ENCODE measurements around the gene MPHOSPH9. TPM values are rescaled to one million over a fixed set of nuclear protein-coding genes. Genes with fewer than 3 reads are reported as not detected.

MPHOSPH9 gene
- total and polyA plus RNA-seq, 2 of the 4 experiments (the other 2 are of a cell fraction), result 7.6 to 17.0 TPM

DNA sequence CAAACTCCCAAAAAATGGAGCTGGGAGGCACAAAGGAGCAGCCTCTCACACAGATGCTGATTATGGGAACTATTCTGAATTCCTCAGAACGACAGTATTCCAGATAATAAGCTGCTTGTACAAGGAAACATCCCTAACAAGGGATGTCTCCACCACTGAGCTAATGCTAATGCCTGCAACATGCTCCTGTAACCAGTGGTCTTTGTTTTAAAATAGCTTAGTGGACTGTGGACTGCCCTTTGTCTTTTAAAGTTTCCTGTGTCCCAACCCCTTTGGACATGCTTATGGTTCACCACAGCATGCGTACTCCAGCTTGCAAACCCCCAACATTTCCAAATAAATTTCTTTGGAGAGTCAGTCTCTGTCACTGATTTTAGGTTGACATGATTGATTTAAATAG, 65.6 kb downstream of the MPHOSPH9 start:
- Histone ChIP-seq H2BK15ac (ENCODE audit: low read depth, low read length) (no peak overlapping the region), H3K27ac (ENCODE audit: insufficient read depth, low read length) (no peak overlapping the region), H4K8ac (ENCODE audit: low read depth in 2 of 2, low read length in 2 of 2) (no peak overlapping the region), H2BK20ac (ENCODE audit: low read depth, low read length) (no peak overlapping the region), H2BK5ac (ENCODE audit: low read depth, low read length, poor library complexity, severe bottlenecking) (no peak overlapping the region), H2AFZ (replicated peaks; ENCODE audit: low read length, poor library complexity) (no peak overlapping the region), H3K9me3 (ENCODE audit: control insufficient read depth, insufficient read depth, low read length) (no peaks in the 10 kb centered on the region), H3K9me1 (ENCODE audit: insufficient read depth, low read length) (peaks cover 3% of the 10 kb centered on the region; the same call in 1 of the 2 replicates), H3K79me1 (ENCODE audit: low read depth in 1 of 2, low read length in 2 of 2) (0 out of 4 replicates have a peak, but pooled peaks cover 0 to 4% of the 10 kb centered on the region in 2 experiments), H3K56ac (ENCODE audit: extremely low read depth, insufficient read depth, low read length) (no peak overlapping the region), H3K4ac (ENCODE audit: low read depth, low read length) (no peak overlapping the region), H3K4me2 (ENCODE audit: low read depth, low read length) (no peak overlapping the region), H3K36me3 (ENCODE audit: control insufficient read depth, insufficient read depth, low read length) (peaks cover 11% of the 10 kb centered on the region), H3K4me1 (ENCODE audit: control insufficient read depth, insufficient read depth, low read length) (no peaks in the 10 kb centered on the region), H4K20me1 (ENCODE audit: insufficient read depth, low read length) (no peaks in the 10 kb centered on the region), H3K9ac (ENCODE audit: low read depth, low read length) (no peak overlapping the region), H4K5ac (ENCODE audit: low read depth, low read length) (no peak overlapping the region), H3K18ac (ENCODE audit: low read depth, low read length) (no peak overlapping the region), H3K27me3 (ENCODE audit: control insufficient read depth, insufficient read depth, low read length) (no peaks in the 10 kb centered on the region), H4K91ac (ENCODE audit: insufficient read depth, low read depth, low read length) (no peak overlapping the region), H2AK5ac (ENCODE audit: low read depth, low read length) (no peak overlapping the region), H2BK120ac (ENCODE audit: low read depth, low read length) (no peak overlapping the region), H2AK9ac (replicated peaks; ENCODE audit: low read depth, low read length, poor library complexity) (no peak overlapping the region), H3K23ac (ENCODE audit: low read depth, low read length) (no peak overlapping the region), H3K14ac (replicated peaks; ENCODE audit: low read depth, low read length) (no peak overlapping the region), H3K4me3 (ENCODE audit: insufficient read depth, low read depth, low read length) (no peak overlapping the region)
- in situ Hi-C loops (cut with MboI; ENCODE audit: low sequenced_read_pairs), result no loop called here
- dilution Hi-C loops (cut with HindIII; ENCODE audit: low sequenced_read_pairs, unreplicated experiment), result no loop called here
- no TSS peak for BruUV-seq (replicated peaks)
- intact Hi-C loops (cut with micrococcal nuclease), result no loop called here
- DNase-seq (no peak), ATAC-seq (ENCODE audit: low read depth) (no peak)
- TF ChIP-seq, protein P1, sequence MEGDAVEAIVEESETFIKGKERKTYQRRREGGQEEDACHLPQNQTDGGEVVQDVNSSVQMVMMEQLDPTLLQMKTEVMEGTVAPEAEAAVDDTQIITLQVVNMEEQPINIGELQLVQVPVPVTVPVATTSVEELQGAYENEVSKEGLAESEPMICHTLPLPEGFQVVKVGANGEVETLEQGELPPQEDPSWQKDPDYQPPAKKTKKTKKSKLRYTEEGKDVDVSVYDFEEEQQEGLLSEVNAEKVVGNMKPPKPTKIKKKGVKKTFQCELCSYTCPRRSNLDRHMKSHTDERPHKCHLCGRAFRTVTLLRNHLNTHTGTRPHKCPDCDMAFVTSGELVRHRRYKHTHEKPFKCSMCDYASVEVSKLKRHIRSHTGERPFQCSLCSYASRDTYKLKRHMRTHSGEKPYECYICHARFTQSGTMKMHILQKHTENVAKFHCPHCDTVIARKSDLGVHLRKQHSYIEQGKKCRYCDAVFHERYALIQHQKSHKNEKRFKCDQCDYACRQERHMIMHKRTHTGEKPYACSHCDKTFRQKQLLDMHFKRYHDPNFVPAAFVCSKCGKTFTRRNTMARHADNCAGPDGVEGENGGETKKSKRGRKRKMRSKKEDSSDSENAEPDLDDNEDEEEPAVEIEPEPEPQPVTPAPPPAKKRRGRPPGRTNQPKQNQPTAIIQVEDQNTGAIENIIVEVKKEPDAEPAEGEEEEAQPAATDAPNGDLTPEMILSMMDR (conservative IDR thresholded peaks at IDR 0.05; ENCODE audit: low read depth, low read length), result no peak
- TF ChIP-seq BHLHE40 (IDR thresholded peaks at IDR 0.05; ENCODE audit: low read depth, low read length), result no peak
- no peak for TF ChIP-seq NFE2L2 (IDR thresholded peaks at IDR 0.05; ENCODE audit: low read depth, low read length)
- no peak for TF ChIP-seq FOS (IDR thresholded peaks at IDR 0.05; ENCODE audit: low read depth, low read length)
- no peak for TF ChIP-seq RAD21 (IDR thresholded peaks at IDR 0.05; ENCODE audit: low read length)
- TF ChIP-seq MAZ (IDR thresholded peaks at IDR 0.05; ENCODE audit: borderline replicate concordance, low read depth, low read length), result no peak
- TF ChIP-seq CHD1 (IDR thresholded peaks at IDR 0.05; ENCODE audit: low read depth, low read length), result no peak
- TF ChIP-seq MXI1 (IDR thresholded peaks at IDR 0.05; ENCODE audit: borderline replicate concordance, low read depth, low read length), result no peak
- TF ChIP-seq, protein P2, sequence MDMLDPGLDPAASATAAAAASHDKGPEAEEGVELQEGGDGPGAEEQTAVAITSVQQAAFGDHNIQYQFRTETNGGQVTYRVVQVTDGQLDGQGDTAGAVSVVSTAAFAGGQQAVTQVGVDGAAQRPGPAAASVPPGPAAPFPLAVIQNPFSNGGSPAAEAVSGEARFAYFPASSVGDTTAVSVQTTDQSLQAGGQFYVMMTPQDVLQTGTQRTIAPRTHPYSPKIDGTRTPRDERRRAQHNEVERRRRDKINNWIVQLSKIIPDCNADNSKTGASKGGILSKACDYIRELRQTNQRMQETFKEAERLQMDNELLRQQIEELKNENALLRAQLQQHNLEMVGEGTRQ (IDR thresholded peaks at IDR 0.05; ENCODE audit: low read depth, low read length), result no peak
- TF ChIP-seq MAFK (IDR thresholded peaks at IDR 0.05; ENCODE audit: low read depth, low read length), result no peak
- TF ChIP-seq CEBPB (IDR thresholded peaks at IDR 0.05; ENCODE audit: low read depth, low read length), result no peak
- TF ChIP-seq, protein P3, sequence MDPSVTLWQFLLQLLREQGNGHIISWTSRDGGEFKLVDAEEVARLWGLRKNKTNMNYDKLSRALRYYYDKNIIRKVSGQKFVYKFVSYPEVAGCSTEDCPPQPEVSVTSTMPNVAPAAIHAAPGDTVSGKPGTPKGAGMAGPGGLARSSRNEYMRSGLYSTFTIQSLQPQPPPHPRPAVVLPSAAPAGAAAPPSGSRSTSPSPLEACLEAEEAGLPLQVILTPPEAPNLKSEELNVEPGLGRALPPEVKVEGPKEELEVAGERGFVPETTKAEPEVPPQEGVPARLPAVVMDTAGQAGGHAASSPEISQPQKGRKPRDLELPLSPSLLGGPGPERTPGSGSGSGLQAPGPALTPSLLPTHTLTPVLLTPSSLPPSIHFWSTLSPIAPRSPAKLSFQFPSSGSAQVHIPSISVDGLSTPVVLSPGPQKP (IDR thresholded peaks at IDR 0.05; ENCODE audit: borderline replicate concordance, low read depth, low read length), result no peak
- TF ChIP-seq POLR2A (IDR thresholded peaks at IDR 0.05; ENCODE audit: low read depth, low read length), result no peak
- no peak for TF ChIP-seq RFX5 (IDR thresholded peaks at IDR 0.05; ENCODE audit: low read depth, low read length)
- no peak for TF ChIP-seq SMC3 (IDR thresholded peaks at IDR 0.05; ENCODE audit: low read depth, low read length)
- TF ChIP-seq RCOR1 (IDR thresholded peaks at IDR 0.05; ENCODE audit: insufficient replicate concordance, low read length), result no peak
- CTCF ChIA-PET, result no interaction called here
- POLR2A ChIA-PET (ENCODE audit: unreplicated experiment), result interaction anchor here (0.6 kb wide), 1 partner anchor 767 kb away, joined by 5 read pairs; no protein-coding TSS in a partner anchor
- no CpG with 5 or more reads among the region's 2 CpGs for whole genome bisulfite sequencing, 2 experiments (ENCODE audit: extremely low coverage in 2 of 2, insufficient read length in 1 of 2)

Data from IMR-90 (cell line).